Endothelial cell of umbilical vein (primary cell): ENCODE measurements around the gene TSC22D1. TPM values are rescaled to one million over a fixed set of nuclear protein-coding genes. Genes with fewer than 3 reads are reported as not detected.

ENCODE experiments used
- BruUV-seq: library from RNA; stranded (reverse); fragments of 400-500 nt; replicated peaks from 2 replicates; lab custom pipeline; 2021; lab: Mats Ljungman, UMichigan
- CTCF ChIA-PET: fragments of 300-600, 350-600 bp; sonication (Branson Sonifier 250); formaldehyde crosslinking; loops from one replicate; lab custom pipeline; 2021; ENCODE audit warnings: antibody characterized with exemption, inconsistent platforms; lab: Charles Lee
- POLR2A ChIA-PET: fragments of 300-600, 350-600 bp; sonication (Branson Sonifier 250); formaldehyde crosslinking; loops from one replicate; lab custom pipeline; 2021; ENCODE audit warnings: antibody characterized with exemption, inconsistent platforms; lab: Charles Lee
- DNase-seq: peaks from one replicate; pipeline ENCODE4 v3.0.0-alpha.2; 2011; ENCODE audit warnings: low read depth, low spot score
- FAIRE-seq: peaks from 2 replicates; lab custom pipeline; 2011; peaks lifted over from hg19 to GRCh38; lab: Jason Lieb, UNC
- H2AFZ ChIP-seq: 2 replicates; pipeline ENCODE4 v1.6.0; 2012; ENCODE audit warnings: low read depth, low read length, control low read depth, inconsistent platforms
- H3K27ac ChIP-seq: 2 replicates; pipeline ENCODE4 v1.5.1; 2011; ENCODE audit warnings: low read depth, mild to moderate bottlenecking, control low read depth, low read length, moderate library complexity; ENCODE audit not compliant: insufficient read depth
- H3K27me3 ChIP-seq, 2 experiments: 2 replicates each; pipeline versions ENCODE4 v1.6.0 to v1.6.1; 2011; ENCODE audit warnings: low read length in 2 of 2, mixed read lengths in 1 of 2; ENCODE audit not compliant: control insufficient read depth in 2 of 2, insufficient read depth in 2 of 2
- H3K36me3 ChIP-seq, 2 experiments: 2 replicates in 1 of 2; 3 replicates in 1 of 2; pipeline ENCODE4 v1.5.1; 2011; ENCODE audit warnings: low read length in 2 of 2, mild to moderate bottlenecking in 1 of 2, moderate library complexity in 1 of 2; ENCODE audit not compliant: control insufficient read depth in 2 of 2, insufficient read depth in 2 of 2; ENCODE audit errors: extremely low read depth in 1 of 2
- H3K4me1 ChIP-seq: 3 replicates; pipeline ENCODE4 v1.5.1; 2011; ENCODE audit warnings: mild to moderate bottlenecking, low read length; ENCODE audit not compliant: control insufficient read depth, insufficient read depth; ENCODE audit errors: extremely low read depth
- H3K4me2 ChIP-seq: 2 replicates; pipeline ENCODE4 v1.6.1; 2011; ENCODE audit warnings: low read length, control low read depth, mixed read lengths; ENCODE audit not compliant: insufficient read depth
- H3K4me3 ChIP-seq, 3 experiments: fragments of 200-600 bp in 1 of 3; sonication (generic), shearing (Covaris generic) in 1 of 3; replicated peaks in 1 of 3; 2 replicates each; pipeline ENCODE4 v1.5.1; 2011 to 2016; ENCODE audit warnings: control low read depth in 3 of 3, low read length in 3 of 3, mild to moderate bottlenecking in 2 of 3, inconsistent platforms in 1 of 3, low read depth in 1 of 3, moderate library complexity in 1 of 3; ENCODE audit not compliant: insufficient read depth in 1 of 3
- H3K79me2 ChIP-seq: 2 replicates; pipeline ENCODE4 v1.6.0; 2012; ENCODE audit warnings: low read length, inconsistent platforms; ENCODE audit not compliant: control insufficient read depth, insufficient read depth
- H3K9ac ChIP-seq: replicated peaks from 2 replicates; pipeline ENCODE3; 2011; ENCODE audit warnings: low read length, control low read depth; ENCODE audit not compliant: insufficient read depth; ENCODE audit errors: extremely low read depth
- H3K9me1 ChIP-seq: replicated peaks from 3 replicates; pipeline ENCODE4 v1.6.0; 2011; ENCODE audit warnings: mild to moderate bottlenecking, low read length; ENCODE audit not compliant: control insufficient read depth, insufficient read depth; ENCODE audit errors: extremely low read depth
- H3K9me3 ChIP-seq: replicated peaks from 2 replicates; pipeline ENCODE4 v1.5.1; 2012; ENCODE audit warnings: low read length, inconsistent platforms; ENCODE audit not compliant: control insufficient read depth, insufficient read depth
- H4K20me1 ChIP-seq: replicated peaks from 2 replicates; pipeline ENCODE3; 2011; ENCODE audit warnings: mild to moderate bottlenecking, low read length; ENCODE audit not compliant: control insufficient read depth, insufficient read depth; ENCODE audit errors: extremely low read depth
- CTCF ChIP-seq, 2 donors: IDR thresholded peaks; 1 replicate in 1 of 2; 2 replicates in 1 of 2; pipeline ENCODE4 v1.5.1; 2011; ENCODE audit warnings: low read length in 2 of 2, mild to moderate bottlenecking in 2 of 2, moderate library complexity in 2 of 2, control low read depth in 1 of 2, inconsistent platforms in 1 of 2, low read depth in 1 of 2; ENCODE audit not compliant: insufficient read depth in 1 of 2; ENCODE audit errors: extremely low read depth in 1 of 2
- EZH2 ChIP-seq: IDR thresholded peaks from 2 replicates; pipeline ENCODE4 v1.6.1; 2012; ENCODE audit warnings: borderline replicate concordance, low read depth, mild to moderate bottlenecking, moderate library complexity, low read length, inconsistent platforms; ENCODE audit not compliant: severe bottlenecking
- FOS ChIP-seq: IDR thresholded peaks from 2 replicates; pipeline ENCODE4 v1.6.1; 2011; ENCODE audit warnings: mild to moderate bottlenecking, low read length, moderate library complexity, borderline replicate concordance; ENCODE audit not compliant: insufficient read depth
- GATA2 ChIP-seq: IDR thresholded peaks from 2 replicates; pipeline ENCODE4 v1.7.0; 2011; ENCODE audit warnings: low read depth, mild to moderate bottlenecking, moderate library complexity, mixed read lengths, low read length; ENCODE audit not compliant: insufficient read length, insufficient read depth
- JUN ChIP-seq: IDR thresholded peaks from 2 replicates; pipeline ENCODE4 v1.6.1; 2011; ENCODE audit warnings: borderline replicate concordance, low read depth; ENCODE audit not compliant: insufficient read length, insufficient read depth
- MAX ChIP-seq: IDR thresholded peaks from 2 replicates; pipeline ENCODE4 v1.6.1; 2011; ENCODE audit not compliant: insufficient read depth, insufficient read length
- MYC ChIP-seq: IDR thresholded peaks from one replicate; pipeline ENCODE4 v1.6.1; 2011; ENCODE audit warnings: mild to moderate bottlenecking, low read depth, low read length
- POLR2A ChIP-seq: IDR thresholded peaks from 2 replicates; pipeline ENCODE4 v1.6.1; 2012; ENCODE audit warnings: low read depth, mild to moderate bottlenecking, control low read depth, low read length
- POLR2AphosphoS5 ChIP-seq: IDR thresholded peaks from 2 replicates; pipeline ENCODE4 v1.6.1; 2012; ENCODE audit warnings: low read depth, mild to moderate bottlenecking, control low read depth, low read length, moderate library complexity; ENCODE audit not compliant: insufficient read depth
- dilution Hi-C: fragments of 300-500 bp; cut with MboI; formaldehyde crosslinking; loops from one replicate; pipeline ENCODE4 v1.15.0; 2019; ENCODE audit warnings: low sequenced_read_pairs; ENCODE audit not compliant: extremely low pct_ligation_motif_present
- intact Hi-C: fragments of 100-400 bp; cut with micrococcal nuclease; formaldehyde crosslinking; loops from one replicate; pipeline ENCODE4 v1.10.0; 2022
- polyA plus RNA-seq, 4 experiments: library from polyadenylated mRNA; depleted of rRNA in 3 of 4; stranded (reverse) in 3 of 4; unstranded in 1 of 4; fragments of >200 nt; gene quantifications; 2 replicates each; pipeline versions ENCODE4 v1.2.1 to v1.2.3, GENCODE V29; 2011 to 2012; ENCODE audit warnings: missing spikeins in 1 of 4
- total RNA-seq: library from RNA; stranded (reverse); gene quantifications from 2 replicates; pipeline ENCODE4 v1.2.3, GENCODE V29; 2021

Gene TSC22D1
- total and polyA plus RNA-seq, 2 donors (not counting 3 experiments of a cell fraction or from before 2014, with no cell fraction given), result 47.7 to 51.8 TPM

GRCh38 chr13:44426461-44426860, 149.7 kb downstream of the TSC22D1 start:
- no peak overlapping the region for H2AFZ ChIP-seq
- TF ChIP-seq GATA2 (no peak), POLR2AphosphoS5 (no peak), EZH2 (no peak), POLR2A (no peak), MAX (no peak), MYC (no peak), CTCF (IDR thresholded peaks at IDR 0.05; ENCODE audit: extremely low read depth in 1 of 2, insufficient read depth in 1 of 2, low read depth in 1 of 2, low read length in 2 of 2) (no peak), JUN (no peak), FOS (no peak)
- intact Hi-C loops (no loop called here), dilution Hi-C loops (no loop called here)
- CTCF ChIA-PET, result interaction anchor here (0.9 to 1.4 kb wide), 4 partner anchors 9 to 375 kb away, joined by 3 to 4 read pairs (median 3); no protein-coding TSS in a partner anchor
- POLR2A ChIA-PET, result interaction anchor here (2.6 kb wide), 1 partner anchor 10 kb away, joined by 9 read pairs; no protein-coding TSS in a partner anchor
- DNase-seq (no peak), FAIRE-seq (no peak)
- peaks cover 4 to 5% of the 10 kb centered on the region in 2 experiments for H3K27me3 ChIP-seq
- no peaks in the 10 kb centered on the region for H3K36me3 ChIP-seq
- no peak overlapping the region for H3K4me3 ChIP-seq
- no peaks in the 10 kb centered on the region for H3K79me2 ChIP-seq
- no peaks in the 10 kb centered on the region for H3K9me1 ChIP-seq
- no peak overlapping the region for H3K9ac ChIP-seq
- H3K4me1 ChIP-seq, result no peaks in the 10 kb centered on the region
- no peak overlapping the region for H3K27ac ChIP-seq
- no peaks in the 10 kb centered on the region for H4K20me1 ChIP-seq
- no TSS peak for BruUV-seq
- H3K4me2 ChIP-seq, result no peak overlapping the region
- H3K9me3 ChIP-seq, result no peaks in the 10 kb centered on the region
